SU-DHL-6 (cell line): Measurements from ENCODE around the gene KCTD19.

Source experiments
- H2AFZ ChIP-seq: fragments of 200-600 bp; sonication (generic); 2 replicates; pipeline ENCODE4 v1.6.1; 2014; ENCODE audit warnings: low read depth, mild to moderate bottlenecking, moderate library complexity, mixed read lengths, antibody characterized with exemption, low read length; ENCODE audit not compliant: severe bottlenecking
- H3F3A ChIP-seq: fragments of 200-600 bp; shearing (Covaris generic); 2 replicates; pipeline ENCODE4 v1.6.0; 2016; ENCODE audit warnings: antibody characterized with exemption, mild to moderate bottlenecking; ENCODE audit not compliant: insufficient read depth
- H3K27ac ChIP-seq: fragments of 200-600 bp; sonication (generic); 2 replicates; pipeline ENCODE4 v1.5.1; 2016; ENCODE audit warnings: low read depth, mild to moderate bottlenecking, low read length, moderate library complexity, mixed read lengths
- H3K27me3 ChIP-seq: fragments of 200-600 bp; sonication (generic), shearing (Covaris generic); 2 replicates; pipeline ENCODE4 v1.6.0; 2014; ENCODE audit warnings: mild to moderate bottlenecking, low read length
- H3K36me3 ChIP-seq: fragments of 200-600 bp; sonication (generic); 2 replicates; pipeline ENCODE4 v1.6.1; 2014; ENCODE audit warnings: mild to moderate bottlenecking, low read length, mixed read lengths
- H3K4me2 ChIP-seq: fragments of 300-600, 200-600 bp; shearing (Covaris generic), sonication (generic); 2 replicates; pipeline ENCODE4 v1.6.0; 2014; ENCODE audit warnings: low read length, low read depth, mild to moderate bottlenecking; ENCODE audit not compliant: poor library complexity, severe bottlenecking
- H3K4me3 ChIP-seq: fragments of 200-600 bp; sonication (generic); 2 replicates; pipeline ENCODE4 v1.5.1; 2014; ENCODE audit warnings: antibody characterized with exemption, low read length, mild to moderate bottlenecking, mixed read lengths; ENCODE audit not compliant: insufficient read depth, poor library complexity, severe bottlenecking
- H3K79me2 ChIP-seq: fragments of 200-600 bp; sonication (generic); 2 replicates; pipeline ENCODE4 v1.6.1; 2014; ENCODE audit warnings: mild to moderate bottlenecking, low read length, moderate library complexity; ENCODE audit not compliant: insufficient read depth
- H3K9ac ChIP-seq: fragments of 200-600 bp; sonication (generic); 2 replicates; pipeline ENCODE4 v1.7.0; 2014; ENCODE audit warnings: mild to moderate bottlenecking, low read length
- H3K9me2 ChIP-seq: fragments of 200-600 bp; sonication (generic); replicated peaks from 2 replicates; pipeline ENCODE4 v1.6.1; 2014; ENCODE audit warnings: low read length; ENCODE audit not compliant: insufficient read depth
- H3K9me3 ChIP-seq: fragments of 200-600 bp; sonication (generic); 2 replicates; pipeline ENCODE4 v1.6.1; 2014; ENCODE audit warnings: low read length, mixed read lengths; ENCODE audit not compliant: insufficient read depth
- H4K20me1 ChIP-seq: fragments of 200-600 bp; sonication (generic); 2 replicates; pipeline ENCODE4 v1.6.1; 2014; ENCODE audit warnings: low read depth, mild to moderate bottlenecking, antibody characterized with exemption, low read length, moderate library complexity, mixed read lengths
- CTCF ChIP-seq: fragments of 200-600 bp; sonication (generic); IDR thresholded peaks from one replicate; pipeline ENCODE4 v1.5.1; 2017; ENCODE audit warnings: antibody characterized with exemption, mild to moderate bottlenecking, low read length, moderate library complexity; ENCODE audit not compliant: insufficient read depth, poor library complexity, severe bottlenecking
- EZH2phosphoT487 ChIP-seq: fragments of 200-600 bp; sonication (generic), shearing (Covaris generic); conservative IDR thresholded peaks from 2 replicates; pipeline ENCODE4 v1.6.1; 2018; ENCODE audit warnings: mild to moderate bottlenecking, antibody characterized with exemption, low read length, moderate library complexity, mixed read lengths

KCTD19 gene

GRCh38 chr16:67259705-67260104 is 66.8 kb downstream of the KCTD19 start:
- H3K4me2 ChIP-seq: no peak overlapping the region
- no peaks in the 10 kb centered on the region for H3K27me3 ChIP-seq
- H4K20me1 ChIP-seq: no peaks in the 10 kb centered on the region
- no peak overlapping the region for H3K4me3 ChIP-seq
- no peaks in the 10 kb centered on the region for H3F3A ChIP-seq
- H2AFZ ChIP-seq: no peak overlapping the region
- H3K36me3 ChIP-seq: no peaks in the 10 kb centered on the region
- TF ChIP-seq CTCF (no peak), EZH2phosphoT487 (no peak)
- no peak overlapping the region for H3K27ac ChIP-seq
- H3K9me2 ChIP-seq: no peaks in the 10 kb centered on the region
- no peaks in the 10 kb centered on the region for H3K9me3 ChIP-seq
- no peaks in the 10 kb centered on the region for H3K79me2 ChIP-seq
- no peak overlapping the region for H3K9ac ChIP-seq

GRCh38 chr16:67258161-67258835 is 68.2 kb downstream of the KCTD19 start:
- no peak overlapping the region for H2AFZ ChIP-seq
- no peaks in the 10 kb centered on the region for H3K27me3 ChIP-seq
- H3K79me2 ChIP-seq: no peaks in the 10 kb centered on the region
- H3K4me3 ChIP-seq: no peak overlapping the region
- no peak overlapping the region for H3K27ac ChIP-seq
- no peak for TF ChIP-seq CTCF
- no peak for TF ChIP-seq EZH2phosphoT487
- H3K9me2 ChIP-seq: no peaks in the 10 kb centered on the region
- H3K9ac ChIP-seq: no peak overlapping the region
- no peaks in the 10 kb centered on the region for H3K9me3 ChIP-seq
- no peaks in the 10 kb centered on the region for H3K36me3 ChIP-seq
- no peaks in the 10 kb centered on the region for H4K20me1 ChIP-seq
- no peak overlapping the region for H3K4me2 ChIP-seq
- no peaks in the 10 kb centered on the region for H3F3A ChIP-seq

- Histone ChIP-seq H3K4me3 (no peak overlapping the region), H3K27me3 (no peaks in the 10 kb centered on the region), H3K27ac (no peak overlapping the region), H3K9ac (no peak overlapping the region), H3F3A (no peaks in the 10 kb centered on the region), H3K9me3 (no peaks in the 10 kb centered on the region), H4K20me1 (no peaks in the 10 kb centered on the region), H3K79me2 (no peaks in the 10 kb centered on the region), H3K9me2 (no peaks in the 10 kb centered on the region), H3K4me2 (no peak overlapping the region), H3K36me3 (no peaks in the 10 kb centered on the region), H2AFZ (no peak overlapping the region)
- TF ChIP-seq EZH2phosphoT487 (no peak), CTCF (no peak)
These were observed 68.9 kb downstream of the KCTD19 start for GRCh38 chr16:67257486-67258160.
